HCT116 (cell line): ENCODE results near the gene SKA1. TPM values are rescaled to one million over a fixed set of nuclear protein-coding genes. Genes with fewer than 3 reads are reported as not detected.

ENCODE experiments used
- ATAC-seq: fragments of 200-7000 bp; cut with Tn5 transposase; 2 replicates; pipeline ENCODE4 v1.9.1; 2020; ENCODE audit warnings: mild to moderate bottlenecking, moderate library complexity
- BruUV-seq: library from RNA; stranded (reverse); fragments of 400-500 nt; replicated peaks from 2 replicates; lab custom pipeline; 2021; lab: Mats Ljungman, UMichigan
- CTCF ChIA-PET: fragments of 300-600 bp; sonication (Branson Sonifier 250); formaldehyde crosslinking; loops from one replicate; lab custom pipeline; 2021; ENCODE audit warnings: antibody characterized with exemption; lab: Charles Lee
- POLR2A ChIA-PET: fragments of 300-600, 350-600 bp; sonication (Branson Sonifier 250); formaldehyde crosslinking; loops from one replicate; lab custom pipeline; 2021; ENCODE audit warnings: antibody characterized with exemption; lab: Charles Lee
- RAD21 ChIA-PET, 2 experiments: fragments of 300-600 bp; sonication (Branson Sonifier 250); formaldehyde crosslinking; loops; one replicate each; lab custom pipeline; 2023; ENCODE audit warnings: low total read pairs in 2 of 2; ENCODE audit not compliant: uncharacterized antibody in 2 of 2, unreplicated experiment in 2 of 2, low non-redundant PET in 1 of 2; lab: Charles Lee
- DNase-seq: peaks from one replicate; pipeline ENCODE4 v3.0.0-alpha.2; 2010; ENCODE audit warnings: low read depth, low spot score
- H2AFZ ChIP-seq: fragments of 200-600 bp; shearing (Covaris generic), sonication (generic); 2 replicates; pipeline ENCODE4 v1.6.1; 2017; ENCODE audit warnings: low read depth, mixed run types, mixed read lengths, antibody characterized with exemption, low read length; ENCODE audit not compliant: poor library complexity, severe bottlenecking
- H3K27ac ChIP-seq: 2 replicates; pipeline ENCODE4 v1.5.1; 2012; ENCODE audit warnings: low read depth, low read length
- H3K27me3 ChIP-seq: fragments of 200-600 bp; sonication (generic); 2 replicates; pipeline ENCODE4 v1.6.1; 2016; ENCODE audit warnings: mixed run types, low read length, mixed read lengths; ENCODE audit not compliant: insufficient read depth
- H3K36me3 ChIP-seq, 2 experiments: fragments of 200-500 bp in 1 of 2; fragments of 200-600 bp in 1 of 2; sonication (Bioruptor generic) in 1 of 2; sonication (generic) in 1 of 2; 2 replicates each; pipeline versions ENCODE4 v1.5.1 to v1.6.1; 2014 to 2016; ENCODE audit warnings: low read length in 2 of 2, inconsistent platforms in 1 of 2, mixed read lengths in 1 of 2, mixed run types in 1 of 2; ENCODE audit not compliant: insufficient read depth in 2 of 2, control insufficient read depth in 1 of 2
- H3K4me1 ChIP-seq, 2 experiments: fragments of 200-600 bp in 1 of 2; sonication (generic) in 1 of 2; 2 replicates each; pipeline versions ENCODE4 v1.5.1 to v1.6.1; 2012 to 2017; ENCODE audit warnings: low read length in 2 of 2, inconsistent platforms in 1 of 2, mild to moderate bottlenecking in 1 of 2, mixed read lengths in 1 of 2, mixed run types in 1 of 2, moderate library complexity in 1 of 2; ENCODE audit not compliant: insufficient read depth in 2 of 2, control insufficient read depth in 1 of 2
- H3K4me2 ChIP-seq: fragments of 200-600 bp; sonication (generic); 2 replicates; pipeline ENCODE4 v1.6.1; 2017; ENCODE audit warnings: mixed run types, low read length, mixed read lengths
- H3K4me3 ChIP-seq, 2 experiments: fragments of 200-600 bp in 1 of 2; sonication (generic) in 1 of 2; replicated peaks in 1 of 2; 2 replicates each; pipeline ENCODE4 v1.5.1; 2011 to 2016; ENCODE audit warnings: low read length in 2 of 2, control low read depth in 1 of 2, low read depth in 1 of 2, mild to moderate bottlenecking in 1 of 2, mixed read lengths in 1 of 2, mixed run types in 1 of 2
- H3K79me2 ChIP-seq: fragments of 200-600 bp; sonication (generic); 2 replicates; pipeline ENCODE4 v1.6.1; 2017; ENCODE audit warnings: mild to moderate bottlenecking, mixed run types, low read length, moderate library complexity, mixed read lengths; ENCODE audit not compliant: insufficient read depth
- H3K9ac ChIP-seq: fragments of 200-600 bp; sonication (generic); 2 replicates; pipeline ENCODE4 v1.6.1; 2016; ENCODE audit warnings: low read length, mixed read lengths
- H3K9me2 ChIP-seq: fragments of 200-600 bp; sonication (generic), shearing (Covaris generic); 2 replicates; pipeline ENCODE4 v1.6.1; 2017; ENCODE audit warnings: mixed run types, mild to moderate bottlenecking, moderate library complexity; ENCODE audit not compliant: insufficient read depth
- H3K9me3 ChIP-seq, 2 experiments: fragments of 200-500 bp in 1 of 2; fragments of 200-600 bp in 1 of 2; sonication (Bioruptor generic) in 1 of 2; sonication (generic) in 1 of 2; 2 replicates each; pipeline ENCODE4 v1.6.1; 2014 to 2017; ENCODE audit warnings: low read length in 2 of 2, mixed read lengths in 2 of 2, inconsistent platforms in 1 of 2, low read depth in 1 of 2, mild to moderate bottlenecking in 1 of 2, mixed run types in 1 of 2, moderate library complexity in 1 of 2; ENCODE audit not compliant: control insufficient read depth in 1 of 2, insufficient read depth in 1 of 2
- H4K20me1 ChIP-seq: fragments of 200-600 bp; sonication (generic), shearing (Covaris generic); 2 replicates; pipeline ENCODE4 v1.6.1; 2017; ENCODE audit warnings: mixed run types, mild to moderate bottlenecking, moderate library complexity; ENCODE audit not compliant: insufficient read depth
- ATF3 ChIP-seq: IDR thresholded peaks from 2 replicates; pipeline ENCODE4 v1.6.1; 2012
- CBX3 ChIP-seq: IDR thresholded peaks from 2 replicates; pipeline ENCODE4 v1.6.1; 2012; ENCODE audit warnings: low read depth
- CEBPB ChIP-seq: IDR thresholded peaks from 2 replicates; pipeline ENCODE4 v1.6.1; 2012; ENCODE audit warnings: low read depth
- CTCF ChIP-seq, 3 experiments: fragments of 200-600 bp in 1 of 3; sonication (generic) in 1 of 3; IDR thresholded peaks in 2 of 3; conservative IDR thresholded peaks in 1 of 3; 2 replicates each; pipeline ENCODE4 v1.5.1; 2012 to 2017; ENCODE audit warnings: low read depth in 2 of 3, low read length in 2 of 3, antibody characterized with exemption in 1 of 3, borderline replicate concordance in 1 of 3, control low read depth in 1 of 3, mild to moderate bottlenecking in 1 of 3, mixed read lengths in 1 of 3, mixed run types in 1 of 3, moderate library complexity in 1 of 3; ENCODE audit not compliant: insufficient read depth in 1 of 3
- EGR1 ChIP-seq: IDR thresholded peaks from 2 replicates; pipeline ENCODE4 v1.6.1; 2012; ENCODE audit warnings: low read depth
- ELF1 ChIP-seq: IDR thresholded peaks from 2 replicates; pipeline ENCODE4 v1.6.1; 2012; ENCODE audit warnings: low read depth, borderline replicate concordance
- EZH2 ChIP-seq: fragments of 200-600 bp; sonication (generic); IDR thresholded peaks from 2 replicates; pipeline ENCODE4 v1.6.1; 2017; ENCODE audit warnings: antibody characterized with exemption, mixed run types
- FOSL1 ChIP-seq: IDR thresholded peaks from 2 replicates; pipeline ENCODE4 v1.6.1; 2012; ENCODE audit warnings: low read depth
- JUND ChIP-seq: IDR thresholded peaks from 2 replicates; pipeline ENCODE4 v1.6.1; 2012
- POLR2A ChIP-seq: IDR thresholded peaks from 2 replicates; pipeline ENCODE4 v1.7.0; 2011; ENCODE audit warnings: borderline replicate concordance; ENCODE audit not compliant: insufficient read depth, insufficient read length; ENCODE audit errors: extremely low read depth
- POLR2AphosphoS5 ChIP-seq: IDR thresholded peaks from 2 replicates; pipeline ENCODE4 v1.6.1; 2011; ENCODE audit warnings: mild to moderate bottlenecking, low read depth, low read length, moderate library complexity
- RAD21 ChIP-seq: IDR thresholded peaks from 2 replicates; pipeline ENCODE4 v1.6.1; 2012; ENCODE audit warnings: low read depth, mild to moderate bottlenecking
- SIN3A ChIP-seq: IDR thresholded peaks from 2 replicates; pipeline ENCODE4 v1.6.1; 2012; ENCODE audit warnings: low read depth
- SP1 ChIP-seq: IDR thresholded peaks from 2 replicates; pipeline ENCODE4 v1.6.1; 2012; ENCODE audit warnings: low read depth
- SRF ChIP-seq: IDR thresholded peaks from 2 replicates; pipeline ENCODE4 v1.6.1; 2012; ENCODE audit warnings: low read depth
- TCF7L2 ChIP-seq: IDR thresholded peaks from 2 replicates; pipeline ENCODE4 v1.7.0; 2011; ENCODE audit warnings: borderline replicate concordance, inconsistent platforms; ENCODE audit not compliant: insufficient read depth, insufficient read length; ENCODE audit errors: extremely low read depth
- YY1 ChIP-seq: IDR thresholded peaks from 2 replicates; pipeline ENCODE4 v1.6.1; 2011; ENCODE audit warnings: low read length, low read depth, moderate library complexity, mild to moderate bottlenecking; ENCODE audit not compliant: insufficient replicate concordance; ENCODE audit errors: extremely low read depth
- ZBTB33 ChIP-seq: IDR thresholded peaks from 2 replicates; pipeline ENCODE4 v1.6.1; 2011; ENCODE audit warnings: mild to moderate bottlenecking, low read length, moderate library complexity; ENCODE audit not compliant: insufficient replicate concordance; ENCODE audit errors: extremely low read depth
- ZFX ChIP-seq: fragments of 450-650 bp; IDR thresholded peaks from 2 replicates; pipeline ENCODE4 v1.6.1; 2017
- ZNF274 ChIP-seq: fragments of 200-500 bp; sonication (Bioruptor generic); IDR thresholded peaks from 2 replicates; pipeline ENCODE4 v1.6.1; 2014; ENCODE audit warnings: mild to moderate bottlenecking, low read depth, low read length, inconsistent platforms
- intact Hi-C: fragments of 100-400 bp; cut with micrococcal nuclease; formaldehyde crosslinking; loops from 2 replicates; pipeline ENCODE4 v1.10.0; 2022
- total RNA-seq: library from RNA; stranded (reverse); gene quantifications from one replicate; pipeline ENCODE4 v1.2.1, GENCODE V29; 2021; ENCODE audit not compliant: unreplicated experiment

The SKA1 gene
- total RNA-seq, 1 experiment from 2014 or later, result 34.5 TPM

- DNase-seq, result no peak
- Histone ChIP-seq H3K27me3 (no peaks in the 10 kb centered on the region), H3K4me3 (no peak overlapping the region), H3K4me2 (no peak overlapping the region), H3K4me1 (no peaks in the 10 kb centered on the region), H3K9me2 (no peaks in the 10 kb centered on the region), H4K20me1 (no peaks in the 10 kb centered on the region), H3K79me2 (no peaks in the 10 kb centered on the region), H3K9ac (no peak overlapping the region), H3K36me3 (no peaks in the 10 kb centered on the region), H2AFZ (no peak overlapping the region), H3K27ac (no peak overlapping the region), H3K9me3 (no peaks in the 10 kb centered on the region)
- intact Hi-C loops, result no loop called here
- no peak for ATAC-seq
- CTCF ChIA-PET, result no interaction called here
- RAD21 ChIA-PET, result no interaction called here
- TF ChIP-seq ZFX (no peak), TCF7L2 (no peak), POLR2AphosphoS5 (no peak), CTCF (IDR thresholded peaks at IDR 0.05 in 2 of 3, conservative IDR thresholded peaks at IDR 0.05 in 1 of 3; ENCODE audit: borderline replicate concordance in 1 of 3, insufficient read depth in 1 of 3, low read depth in 2 of 3, low read length in 2 of 3) (no peak), ZBTB33 (no peak), POLR2A (no peak), EZH2 (no peak), ELF1 (no peak), ZNF274 (no peak), CBX3 (no peak), CEBPB (no peak), FOSL1 (no peak), SRF (no peak), ATF3 (no peak), YY1 (no peak), EGR1 (no peak), SP1 (no peak), RAD21 (no peak), JUND (no peak), SIN3A (no peak)
- no TSS peak for BruUV-seq
- POLR2A ChIA-PET, result no interaction called here
Measured at GRCh38 chr18:50331691-50332090, 43.2 kb upstream of the SKA1 start.
